ENCODE results near the gene TUBA4A.
"Not testable (repeated sequence)": the region's sequence is repeated elsewhere in the genome, so short reads cannot be mapped to it uniquely, and the experiment has no call there.

The TUBA4A gene

DNA sequence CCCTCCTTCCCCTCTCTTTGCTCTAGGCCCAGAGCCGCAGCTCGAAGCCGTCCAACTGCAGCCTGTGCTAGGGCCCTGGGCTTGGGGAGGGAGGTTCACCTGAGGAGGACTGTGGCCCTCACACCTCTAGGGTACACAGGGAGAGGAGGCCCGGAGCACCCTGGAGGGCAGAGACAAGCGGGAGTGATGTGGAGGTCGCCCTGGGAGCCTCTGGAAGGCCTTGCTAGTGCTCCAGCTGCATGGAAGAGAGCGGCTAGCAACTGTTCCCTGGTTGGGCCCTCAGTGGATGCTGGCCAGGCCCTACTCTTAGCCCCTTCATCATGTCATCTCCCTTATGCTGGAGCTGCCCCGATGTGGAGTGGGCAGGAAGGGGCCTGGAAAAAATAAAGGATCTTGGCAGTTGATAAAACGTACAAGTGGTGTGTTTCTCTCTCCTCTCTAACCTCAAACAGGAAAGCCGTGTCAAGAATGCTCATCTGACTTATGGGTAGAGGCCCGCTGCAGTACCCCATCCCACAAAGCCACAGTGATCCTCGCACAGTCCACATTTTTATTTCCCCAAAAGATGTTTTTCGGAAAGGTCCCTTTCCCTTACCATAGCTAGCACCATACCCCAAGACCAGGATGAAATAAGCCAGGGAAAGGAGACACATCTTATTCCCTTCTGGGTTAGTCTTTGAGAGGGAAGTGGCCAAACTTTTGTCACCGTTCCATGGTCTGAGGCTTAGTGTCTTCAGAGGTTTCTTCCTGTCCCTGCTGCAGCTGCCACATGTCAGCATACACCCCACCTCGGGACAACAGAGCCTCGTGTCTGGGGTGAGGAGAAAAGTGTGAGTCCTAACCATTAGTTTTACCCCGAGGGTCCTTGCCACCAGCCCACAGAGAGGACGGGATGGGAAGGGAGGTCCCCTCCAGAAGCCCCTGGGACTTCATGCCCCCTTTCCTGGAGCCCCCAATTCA lies 44.2 kb downstream of the TUBA4A start:
- DNase-seq = no peak

DNA sequence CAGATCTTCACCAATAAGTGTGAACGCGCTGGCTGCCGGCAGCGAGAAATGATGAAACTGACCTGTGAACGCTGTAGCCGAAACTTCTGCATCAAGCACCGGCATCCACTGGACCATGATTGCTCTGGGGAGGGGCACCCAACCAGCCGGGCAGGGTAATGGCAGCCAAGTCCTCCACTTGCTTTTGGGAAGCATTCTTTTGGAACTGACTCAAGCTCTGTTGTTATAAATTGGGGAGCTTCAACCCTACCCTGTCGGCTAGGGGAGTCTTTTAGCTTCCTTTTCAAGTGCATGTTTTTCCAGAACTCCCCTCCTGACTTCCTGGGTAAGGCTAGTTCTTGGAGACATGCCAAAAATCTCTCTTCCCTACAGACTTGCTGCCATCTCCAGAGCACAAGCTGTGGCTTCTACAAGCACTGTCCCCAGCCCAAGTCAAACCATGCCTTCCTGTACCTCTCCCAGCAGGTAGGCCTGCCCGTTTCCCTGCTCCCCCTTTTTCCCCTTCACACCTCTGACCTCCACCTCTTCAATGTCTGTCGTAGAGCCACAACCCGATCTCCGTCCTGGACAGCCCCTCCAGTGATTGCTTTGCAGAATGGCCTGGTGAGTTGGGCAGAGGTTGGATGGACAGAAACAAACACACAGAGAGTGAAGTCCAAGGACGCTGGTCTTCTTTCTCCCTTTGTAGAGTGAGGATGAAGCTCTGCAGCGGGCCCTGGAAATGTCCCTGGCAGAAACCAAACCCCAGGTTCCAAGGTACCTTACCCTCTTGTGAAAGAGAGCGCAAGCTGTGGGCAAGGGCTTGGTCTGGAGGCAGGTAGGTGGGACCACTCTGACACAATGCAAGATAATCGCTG lies 45.6 kb downstream of the TUBA4A start:
- DNase-seq = no peak

DNA sequence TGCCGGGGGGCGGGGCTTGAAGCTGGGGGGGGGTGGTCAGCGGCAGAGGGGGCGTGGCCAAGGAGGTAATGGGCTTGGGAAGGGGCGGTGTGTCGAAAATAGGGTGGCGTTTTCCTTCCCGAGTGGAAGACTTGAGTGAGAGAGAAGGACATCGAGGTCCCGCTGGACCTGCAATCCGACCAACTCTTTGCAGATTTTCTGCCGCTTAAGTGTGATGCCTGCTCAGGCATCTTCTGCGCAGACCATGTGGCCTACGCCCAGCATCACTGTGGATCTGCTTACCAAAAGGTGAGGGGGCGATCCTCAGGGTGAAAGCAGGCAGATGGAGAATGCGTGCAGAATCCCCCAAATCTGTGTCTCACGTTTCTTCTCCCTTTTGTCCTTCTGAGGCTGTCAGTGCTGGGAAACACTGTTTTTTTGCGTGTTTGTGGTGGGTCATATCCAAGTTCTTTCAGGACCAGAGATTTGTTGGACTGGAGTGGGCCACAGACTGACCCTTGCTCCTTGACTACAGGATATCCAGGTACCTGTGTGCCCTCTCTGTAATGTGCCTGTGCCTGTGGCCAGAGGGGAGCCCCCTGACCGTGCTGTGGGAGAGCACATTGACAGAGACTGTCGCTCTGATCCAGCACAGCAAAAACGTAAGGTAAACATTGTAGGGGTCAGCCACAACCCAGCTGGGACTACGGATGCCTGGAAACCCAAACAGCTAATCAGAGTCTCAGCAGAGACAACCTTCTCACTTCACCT lies 46.4 kb downstream of the TUBA4A start:
- DNase-seq = no peak

DNA sequence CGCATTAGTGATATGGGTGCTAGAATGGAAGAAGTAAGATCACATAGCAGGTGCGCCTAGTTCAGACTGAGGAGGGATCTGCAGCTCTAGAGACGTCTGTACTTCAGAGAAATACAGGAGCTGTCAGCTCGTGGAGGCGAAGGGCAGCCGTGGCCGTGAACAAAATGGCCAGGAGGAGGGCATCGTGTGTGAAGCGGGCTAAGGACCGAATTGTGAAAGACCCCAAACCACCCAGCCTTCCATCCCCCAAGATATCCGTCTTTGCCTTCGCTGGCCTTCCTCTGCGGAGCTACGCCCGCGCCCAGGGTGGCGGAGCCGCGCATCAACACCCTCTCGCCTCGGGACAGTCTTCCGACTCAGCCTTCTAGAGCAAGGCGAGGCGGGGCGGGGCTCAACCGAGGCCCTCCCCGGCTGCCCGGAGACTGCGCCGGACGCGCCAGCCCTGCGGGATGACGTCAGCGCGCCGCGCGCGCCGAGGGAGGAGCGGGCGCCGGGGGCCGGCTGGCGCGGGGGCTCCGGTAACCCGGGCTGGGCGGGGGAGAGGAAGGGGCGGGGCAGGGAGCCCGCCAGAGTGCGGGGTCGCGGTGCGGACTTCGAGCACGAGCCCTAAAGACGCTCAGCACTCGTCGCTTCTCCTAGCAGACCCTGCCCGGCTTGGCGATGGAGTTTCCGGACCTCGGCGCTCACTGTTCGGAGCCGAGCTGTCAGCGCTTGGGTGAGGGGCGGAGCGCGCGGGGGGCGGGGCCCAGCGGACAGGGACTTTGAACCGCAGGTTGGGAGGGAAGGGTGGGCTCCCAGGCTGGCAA lies 47.2 kb downstream of the TUBA4A start, which contains the start of gene ZFAND2B:
Gene ZFAND2B (plus strand): TSS at position 455 of the 806 bp plus-strand sequence. CDS start 206 bp downstream, at position 661.
- DNase-seq = peak; percentile 94

DNA sequence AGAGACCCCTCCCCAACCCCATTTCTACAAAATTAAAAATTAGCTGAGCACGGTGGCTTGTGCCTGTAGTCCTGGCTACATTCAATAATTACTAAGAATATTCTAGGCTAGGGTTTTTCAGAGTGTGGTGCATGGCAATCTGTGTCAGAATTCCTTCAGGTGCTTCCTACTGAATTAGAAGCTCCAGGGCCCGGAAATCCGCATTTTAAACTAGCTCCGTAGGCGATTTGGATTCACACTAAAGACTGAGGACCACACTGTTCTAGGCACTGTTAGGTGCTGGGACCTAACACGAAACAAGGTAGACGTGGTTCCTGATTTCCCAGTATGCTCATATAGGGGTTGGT lies 47.8 kb downstream of the TUBA4A start:
- DNase-seq = no peak

DNA sequence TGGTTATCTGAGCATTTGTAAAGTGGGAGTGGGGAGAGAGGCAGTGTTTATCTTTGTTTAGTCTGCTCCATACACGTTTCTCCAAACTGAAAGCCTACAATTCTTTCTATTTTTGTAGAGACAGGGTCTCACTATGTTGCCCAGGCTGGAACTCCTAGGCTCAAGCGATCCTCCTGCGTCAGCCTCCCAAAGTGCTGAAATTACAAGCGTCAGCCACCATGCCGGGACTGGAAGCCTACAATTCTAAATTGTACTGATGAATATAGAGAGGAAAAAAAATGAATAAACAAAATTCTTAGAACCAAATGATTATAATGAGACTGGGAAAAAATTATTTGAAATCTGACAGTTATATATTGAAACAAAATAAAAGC lies 48.6 kb downstream of the TUBA4A start:
- DNase-seq = no peak

DNA sequence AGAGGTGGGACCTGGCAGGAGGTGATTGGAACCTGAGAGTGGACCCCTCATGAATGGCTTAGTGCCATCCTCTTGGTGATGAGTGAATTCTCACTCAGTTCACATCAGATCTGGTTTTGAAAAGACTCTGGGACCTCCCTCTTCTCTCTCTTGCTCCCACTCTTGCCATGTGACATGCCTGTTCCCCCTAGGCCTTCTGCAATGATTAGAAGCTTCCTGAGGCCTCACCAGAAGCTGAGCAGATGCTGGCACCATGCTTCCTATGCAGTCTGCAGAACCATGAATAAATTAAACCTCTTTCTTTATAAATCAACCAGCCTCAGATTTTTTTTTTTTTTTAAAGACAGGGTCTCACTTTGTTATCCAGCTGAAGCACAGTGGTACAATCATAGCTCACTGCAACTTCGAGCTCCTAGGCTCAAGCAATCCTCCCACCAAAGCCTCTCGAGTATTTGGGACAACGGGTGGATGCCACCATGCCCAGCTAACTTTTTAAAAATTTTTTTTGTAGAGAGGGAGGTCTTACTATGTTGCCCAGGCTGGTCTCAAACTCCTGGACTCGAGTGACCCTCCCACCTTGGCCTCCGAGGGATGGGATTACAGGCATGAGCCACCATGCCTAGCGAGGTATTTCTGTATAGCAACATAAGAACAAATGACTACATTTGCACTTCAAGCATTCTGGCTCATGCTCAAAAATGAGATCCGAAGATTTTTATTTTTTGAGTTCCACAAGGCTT lies 49.1 kb downstream of the TUBA4A start:
- DNase-seq = no peak

DNA sequence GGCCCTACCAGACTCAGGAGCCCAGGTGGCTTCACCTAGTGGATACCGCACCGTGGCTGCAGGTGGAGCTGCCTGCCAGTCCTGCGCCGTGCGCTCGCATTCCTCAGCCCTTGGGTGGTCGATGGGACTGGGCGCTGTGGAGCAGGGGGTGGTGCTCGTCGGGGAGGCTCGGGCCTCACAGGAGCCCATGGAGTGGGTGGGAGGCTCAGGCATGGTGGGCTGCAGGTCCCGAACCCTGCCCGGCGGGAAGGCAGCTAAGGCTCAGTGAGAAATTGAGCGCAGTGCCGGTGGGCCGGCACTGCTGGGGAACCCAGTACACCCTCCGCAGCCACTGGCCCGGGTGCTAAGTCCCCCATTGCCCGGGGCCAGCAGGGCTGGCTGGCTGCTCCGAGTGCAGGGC lies 52.4 kb downstream of the TUBA4A start:
- not testable (repeated sequence) for DNase-seq

DNA sequence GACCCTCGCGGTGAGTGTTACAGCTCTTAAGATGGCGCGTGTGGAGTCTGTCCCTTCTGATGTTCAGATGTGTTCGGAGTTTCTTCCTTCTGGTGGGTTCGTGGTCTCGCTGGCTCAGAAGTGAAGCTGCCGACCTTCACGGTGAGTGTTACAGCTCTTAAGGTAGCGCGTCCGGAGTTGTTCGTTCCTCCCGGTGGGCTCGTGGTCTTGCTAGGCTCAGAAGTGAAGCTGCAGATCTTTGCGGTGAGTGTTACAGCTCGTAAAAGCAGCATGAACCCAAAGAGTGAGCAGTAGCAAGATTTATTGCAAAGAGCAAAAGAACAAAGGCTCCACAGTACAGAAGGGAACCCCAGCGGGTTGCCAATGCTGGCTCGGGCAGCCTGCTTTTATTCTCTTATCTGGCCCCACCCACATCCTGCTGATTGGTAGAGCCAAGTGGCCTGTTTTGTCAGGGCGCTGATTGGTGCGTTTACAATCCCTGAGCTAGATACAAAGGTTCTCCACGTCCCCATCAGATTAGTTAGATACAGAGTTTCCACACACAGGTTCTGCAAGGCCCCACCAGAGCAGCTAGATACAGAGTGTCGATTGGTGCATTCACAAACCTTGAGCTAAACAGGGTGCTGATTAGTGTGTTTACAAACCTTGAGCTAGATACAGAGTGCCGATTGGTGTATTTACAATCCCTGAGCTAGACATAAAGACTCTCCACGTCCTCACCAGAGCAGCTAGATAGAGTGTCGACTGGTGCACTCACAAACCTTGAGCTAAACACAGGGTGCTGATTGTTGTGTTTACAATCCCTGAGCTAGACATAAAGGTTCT lies 53.0 kb downstream of the TUBA4A start:
- not testable (repeated sequence) for DNase-seq

All from stimulated activated CD4-positive, alpha-beta T cell treated with anti-CD3 and anti-CD28 coated beads, Interleukin-4, amount 100 ng/mL, for 24 hours (primary cell).